WERI-Rb-1 (cell line): ENCODE results near the gene MAP2K7.

Source experiments
- DNase-seq: peaks from one replicate; pipeline ENCODE4 v3.0.0-alpha.2; 2020
- H3K27ac ChIP-seq: fragments of 250-450 bp; sonication (Bioruptor Pico); 2 replicates; pipeline ENCODE4 v1.5.1; 2020; ENCODE audit warnings: mild to moderate bottlenecking, moderate library complexity
- H3K27me3 ChIP-seq: fragments of 250-450 bp; sonication (Bioruptor Pico); 2 replicates; pipeline ENCODE4 v1.5.1; 2021; ENCODE audit warnings: mild to moderate bottlenecking, low read depth, moderate library complexity; ENCODE audit not compliant: insufficient read depth, severe bottlenecking
- H3K36me3 ChIP-seq: fragments of 250-450 bp; sonication (Bioruptor Pico); 2 replicates; pipeline ENCODE4 v1.5.1; 2020; ENCODE audit warnings: mild to moderate bottlenecking, moderate library complexity
- H3K4me3 ChIP-seq: 2 replicates; pipeline ENCODE4 v1.5.1; 2011; ENCODE audit warnings: low read depth, mild to moderate bottlenecking, control low read depth, low read length
- H3K9me3 ChIP-seq: fragments of 250-450 bp; sonication (Bioruptor Pico); 2 replicates; pipeline ENCODE4 v1.5.1; 2021; ENCODE audit warnings: mild to moderate bottlenecking, moderate library complexity; ENCODE audit not compliant: severe bottlenecking
- CTCF ChIP-seq: IDR thresholded peaks from 2 replicates; pipeline ENCODE4 v1.5.1; 2011; ENCODE audit warnings: low read depth, mild to moderate bottlenecking, control low read depth, inconsistent platforms, low read length

Gene MAP2K7

DNA sequence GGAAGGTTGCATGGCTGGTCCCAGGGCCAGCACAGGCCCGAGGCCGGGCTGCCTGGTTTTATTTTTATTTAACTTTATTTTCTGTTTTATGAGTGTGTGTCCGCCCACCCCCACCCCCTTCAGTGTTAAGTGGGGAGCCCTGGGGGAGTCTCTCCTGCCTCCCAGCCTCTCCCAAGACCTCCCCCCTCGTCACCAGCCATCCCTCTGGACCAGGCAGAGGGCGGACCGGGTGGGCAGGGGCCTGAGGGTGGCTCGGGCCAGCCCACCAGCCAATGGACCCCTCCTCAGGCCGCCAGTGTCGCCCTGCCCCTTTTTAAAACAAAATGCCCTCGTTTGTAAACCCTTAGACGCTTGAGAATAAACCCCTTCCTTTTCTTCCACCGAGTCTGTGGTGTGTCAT, 10.4 kb downstream of the MAP2K7 start:
- Histone ChIP-seq H3K27ac (no peak overlapping the region), H3K27me3 (no peaks in the 10 kb centered on the region), H3K4me3 (no peak overlapping the region), H3K36me3 (peaks cover 31% of the 10 kb centered on the region), H3K9me3 (peaks cover 4% of the 10 kb centered on the region)
- peak; percentile 4 for DNase-seq
- TF ChIP-seq CTCF, result no peak

DNA sequence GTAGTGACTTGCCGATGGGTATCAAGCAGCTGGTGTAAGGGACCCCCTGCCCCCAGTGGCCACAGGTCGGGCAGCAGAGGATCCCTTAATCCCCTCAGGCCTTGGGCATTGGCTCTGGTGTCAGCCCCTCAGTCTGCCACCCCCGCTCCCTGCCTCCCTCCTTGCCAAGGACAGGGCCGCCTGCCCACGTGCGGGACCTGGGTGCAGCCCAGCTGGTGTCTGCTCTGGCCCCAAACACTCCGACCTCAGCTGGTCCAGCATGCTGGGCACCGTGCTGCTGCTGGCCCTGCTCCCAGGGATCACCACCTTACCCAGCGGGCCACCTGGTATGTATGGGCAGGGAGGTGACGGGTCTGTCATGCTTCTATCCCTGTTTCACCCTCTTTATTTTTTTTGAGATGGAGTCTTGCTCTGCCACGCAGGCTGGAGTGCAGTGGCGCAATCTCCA, 10.9 kb downstream of the MAP2K7 start, which contains the start of gene TGFBR3L:
TGFBR3L (plus strand) TSS at position 233 of the 448 bp plus-strand sequence.
- peak; percentile 30 for DNase-seq
- Histone ChIP-seq H3K4me3 (peak within 1 kb of the TSS; percentile 61), H3K27ac (no peak within 1 kb of the TSS), H3K36me3 (peaks cover 27% of the 10 kb centered on the region), H3K9me3 (peaks cover 4% of the 10 kb centered on the region), H3K27me3 (no peaks in the 10 kb centered on the region)
- TF ChIP-seq CTCF, result peak; percentile 2; the same call in 1 of the 2 replicates

- Histone ChIP-seq H3K9me3 (peaks cover 4% of the 10 kb centered on the region), H3K27me3 (no peaks in the 10 kb centered on the region), H3K36me3 (peaks cover 20% of the 10 kb centered on the region), H3K4me3 (peak overlapping the region; percentile 61), H3K27ac (peak overlapping the region; percentile 46)
- peak; percentile 11 for DNase-seq
- TF ChIP-seq CTCF, result no peak
Observed at GRCh38 chr19:7915250-7916102, 11.8 kb downstream of the MAP2K7 start.

- Histone ChIP-seq H3K27ac (peak overlapping the region; percentile 46), H3K9me3 (peaks cover 4% of the 10 kb centered on the region), H3K36me3 (peaks cover 13% of the 10 kb centered on the region), H3K27me3 (no peaks in the 10 kb centered on the region), H3K4me3 (peak overlapping the region; percentile 61)
- TF ChIP-seq CTCF, result peak; percentile 16; the same call in 1 of the 2 replicates
- DNase-seq, result peak; percentile 54
Observed at GRCh38 chr19:7916103-7916954, 12.7 kb downstream of the MAP2K7 start.

GRCh38 chr19:7916955-7917266, 13.2 kb downstream of the MAP2K7 start:
- TF ChIP-seq CTCF, result no peak
- Histone ChIP-seq H3K27ac (no peak overlapping the region), H3K27me3 (no peaks in the 10 kb centered on the region), H3K4me3 (no peak overlapping the region), H3K36me3 (peaks cover 12% of the 10 kb centered on the region), H3K9me3 (peaks cover 4% of the 10 kb centered on the region)
- DNase-seq, result no peak
